Cardiac muscle cell (in vitro differentiated cells and primary cell): ENCODE results near the gene WDR37. TPM values are rescaled to one million over a fixed set of nuclear protein-coding genes. Genes with fewer than 3 reads are reported as not detected.

Experiments used
- DNase-seq, 2 donors: peaks; one replicate each; pipeline versions ENCODE4 v3.0.0 to v3.0.0-alpha.2; 2010 to 2017; ENCODE audit warnings: low read depth in 1 of 2, low spot score in 1 of 2
- H3K27ac ChIP-seq: fragments of 200-600 bp; sonication (generic); 2 replicates; pipeline ENCODE4 v1.5.1; 2016
- H3K27me3 ChIP-seq: fragments of 200-600 bp; sonication (generic); 2 replicates; pipeline ENCODE4 v1.6.0; 2016; ENCODE audit warnings: control low read depth
- H3K36me3 ChIP-seq: fragments of 200-600 bp; sonication (generic); 2 replicates; pipeline ENCODE4 v1.5.1; 2016; ENCODE audit warnings: control low read depth
- H3K4me1 ChIP-seq: fragments of 200-600 bp; sonication (generic); 2 replicates; pipeline ENCODE4 v1.8.1; 2017; ENCODE audit warnings: low read depth, mild to moderate bottlenecking, mixed run types
- H3K4me3 ChIP-seq: fragments of 200-600 bp; sonication (generic); 2 replicates; pipeline ENCODE4 v1.5.1; 2016; ENCODE audit warnings: mild to moderate bottlenecking
- H3K9me3 ChIP-seq: fragments of 200-600 bp; sonication (generic); 2 replicates; pipeline ENCODE4 v1.5.1; 2017; ENCODE audit warnings: low read depth, mild to moderate bottlenecking, control low read depth
- polyA plus RNA-seq: library from polyadenylated mRNA; unstranded; fragments of >200 nt; fragmentation: Nextera tagmentation; extraction: Ambion mirVana; gene quantifications from 2 replicates; pipeline ENCODE4 v1.2.1, GENCODE V29; 2016
- total RNA-seq: library from RNA; depleted of rRNA; stranded (reverse); fragments of >200 nt; gene quantifications from 2 replicates; pipeline ENCODE4 v1.2.3, GENCODE V29; 2016
- TF ChIP-seq, protein P1 (sequence below): IDR thresholded peaks from 2 replicates; pipeline ENCODE4 v1.5.1; 2012; ENCODE audit warnings: low read depth, mild to moderate bottlenecking, low read length

The WDR37 gene
- total and polyA plus RNA-seq, 2 experiments from 2014 or later: 13.0 to 15.7 TPM

DNA sequence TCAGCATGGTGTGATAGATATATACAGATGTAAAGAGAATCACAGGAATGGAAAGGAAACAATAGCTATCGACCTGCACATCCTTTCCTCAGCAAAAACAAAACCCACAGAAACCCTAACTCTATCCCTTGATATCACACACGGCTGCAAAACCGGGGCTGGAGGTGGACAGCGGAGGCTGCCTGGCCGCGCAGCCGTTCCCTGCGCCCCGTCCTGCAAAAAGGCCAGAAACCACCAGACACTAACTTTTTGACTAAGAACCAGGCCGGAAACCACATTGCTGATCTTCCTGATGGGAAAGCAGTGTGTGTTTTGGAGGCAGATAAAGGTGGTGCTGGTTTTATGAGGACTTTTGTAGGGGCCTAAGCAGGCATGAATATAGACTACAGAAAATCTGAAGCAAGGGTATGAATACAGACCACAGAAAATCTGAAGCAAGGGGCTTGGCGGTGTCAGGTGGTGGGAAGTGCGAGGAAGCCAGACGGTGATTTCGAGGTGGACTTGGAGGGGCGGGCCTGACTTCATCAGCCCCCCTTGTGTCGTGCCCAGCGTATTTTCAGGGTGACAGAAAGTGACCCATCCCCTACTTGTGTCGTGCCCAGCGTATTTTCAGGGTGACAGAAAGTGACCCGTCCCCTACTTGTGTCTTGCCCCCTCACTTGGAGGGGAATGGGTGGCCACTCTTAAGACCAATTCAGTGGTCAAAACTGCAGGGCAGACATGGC lies 123.3 kb downstream of the WDR37 start:
- no peaks in the 10 kb centered on the region for H3K4me1 ChIP-seq
- TF ChIP-seq, protein P1, sequence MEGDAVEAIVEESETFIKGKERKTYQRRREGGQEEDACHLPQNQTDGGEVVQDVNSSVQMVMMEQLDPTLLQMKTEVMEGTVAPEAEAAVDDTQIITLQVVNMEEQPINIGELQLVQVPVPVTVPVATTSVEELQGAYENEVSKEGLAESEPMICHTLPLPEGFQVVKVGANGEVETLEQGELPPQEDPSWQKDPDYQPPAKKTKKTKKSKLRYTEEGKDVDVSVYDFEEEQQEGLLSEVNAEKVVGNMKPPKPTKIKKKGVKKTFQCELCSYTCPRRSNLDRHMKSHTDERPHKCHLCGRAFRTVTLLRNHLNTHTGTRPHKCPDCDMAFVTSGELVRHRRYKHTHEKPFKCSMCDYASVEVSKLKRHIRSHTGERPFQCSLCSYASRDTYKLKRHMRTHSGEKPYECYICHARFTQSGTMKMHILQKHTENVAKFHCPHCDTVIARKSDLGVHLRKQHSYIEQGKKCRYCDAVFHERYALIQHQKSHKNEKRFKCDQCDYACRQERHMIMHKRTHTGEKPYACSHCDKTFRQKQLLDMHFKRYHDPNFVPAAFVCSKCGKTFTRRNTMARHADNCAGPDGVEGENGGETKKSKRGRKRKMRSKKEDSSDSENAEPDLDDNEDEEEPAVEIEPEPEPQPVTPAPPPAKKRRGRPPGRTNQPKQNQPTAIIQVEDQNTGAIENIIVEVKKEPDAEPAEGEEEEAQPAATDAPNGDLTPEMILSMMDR: no peak
- H3K36me3 ChIP-seq: no peaks in the 10 kb centered on the region
- no peaks in the 10 kb centered on the region for H3K27me3 ChIP-seq
- no peaks in the 10 kb centered on the region for H3K9me3 ChIP-seq
- DNase-seq: no peak
- no peak overlapping the region for H3K27ac ChIP-seq
- no peak overlapping the region for H3K4me3 ChIP-seq

DNA sequence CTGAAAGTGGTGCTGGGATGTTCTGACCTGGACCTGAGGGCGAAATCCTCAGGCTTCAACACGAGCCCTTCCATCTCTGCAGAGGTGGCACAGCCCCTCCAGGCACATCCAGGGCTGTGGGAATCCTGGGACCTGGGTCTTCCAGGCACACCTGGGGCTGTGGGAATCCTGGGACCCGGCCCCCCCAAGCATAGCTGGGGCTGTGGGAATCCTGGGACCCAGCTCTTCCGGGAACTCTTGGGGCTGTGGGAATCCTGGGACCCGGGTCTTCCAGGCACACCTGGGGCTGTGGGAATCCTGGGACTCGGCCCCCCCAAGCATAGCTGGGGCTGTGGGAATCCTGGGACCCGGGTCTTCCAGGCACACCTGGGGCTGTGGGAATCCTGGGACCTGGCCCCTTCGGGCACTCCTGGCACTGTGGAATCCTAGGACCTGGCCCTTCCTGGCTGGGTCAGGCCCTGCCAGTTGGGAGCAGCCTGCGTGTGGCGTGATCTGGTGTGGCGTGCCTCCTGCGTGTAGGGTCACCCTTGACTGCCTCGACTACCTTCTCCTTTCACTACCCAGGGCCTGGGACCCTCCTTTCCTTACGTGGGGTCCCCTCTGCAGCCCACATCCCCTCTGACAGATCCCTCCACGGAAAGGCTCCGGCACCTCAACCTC lies 124.0 kb downstream of the WDR37 start:
- DNase-seq: no peak
- H3K27me3 ChIP-seq: no peaks in the 10 kb centered on the region
- no peak overlapping the region for H3K27ac ChIP-seq
- H3K9me3 ChIP-seq: no peaks in the 10 kb centered on the region
- H3K4me1 ChIP-seq: no peaks in the 10 kb centered on the region
- H3K4me3 ChIP-seq: no peak overlapping the region
- H3K36me3 ChIP-seq: no peaks in the 10 kb centered on the region
- TF ChIP-seq, protein P1: no peak

DNA sequence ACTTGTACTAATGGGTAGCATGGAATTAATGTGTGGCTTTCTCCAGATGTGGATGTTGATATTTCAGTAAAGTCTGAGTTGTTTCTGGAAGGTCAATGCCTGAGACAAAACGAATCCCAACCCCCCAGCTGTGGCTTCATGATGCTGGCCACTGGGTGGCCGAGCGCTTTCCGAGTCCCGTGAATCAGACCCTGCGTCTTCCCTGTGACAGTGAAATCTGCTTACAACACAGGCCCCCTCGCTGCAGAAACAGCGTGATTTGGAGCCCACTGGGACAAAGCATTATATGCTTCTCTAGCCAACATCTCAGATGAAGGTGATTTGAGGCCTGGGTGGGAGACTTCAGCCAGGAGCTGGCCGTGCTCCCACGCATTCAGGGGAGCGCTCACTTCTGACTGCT lies 124.7 kb downstream of the WDR37 start:
- no peak overlapping the region for H3K4me3 ChIP-seq
- TF ChIP-seq, protein P1: no peak
- H3K4me1 ChIP-seq: no peaks in the 10 kb centered on the region
- no peak overlapping the region for H3K27ac ChIP-seq
- no peaks in the 10 kb centered on the region for H3K27me3 ChIP-seq
- H3K9me3 ChIP-seq: no peaks in the 10 kb centered on the region
- no peaks in the 10 kb centered on the region for H3K36me3 ChIP-seq
- no peak for DNase-seq

Other genes with a start within 250 kb of the WDR37 start
- 35.3 and 36.2 TPM in 2 replicates for gene LARP4B, start 124.7 kb upstream of the WDR37 start, total RNA-seq
- 23.4 and 43.2 TPM in 2 replicates for gene LARP4B, start 124.7 kb upstream of the WDR37 start, polyA plus RNA-seq
- gene GTPBP4, start 68.0 kb upstream of the WDR37 start, total RNA-seq: 34.4 and 49.7 TPM in 2 replicates
- gene GTPBP4, start 68.0 kb upstream of the WDR37 start, polyA plus RNA-seq: 42.1 and 51.2 TPM in 2 replicates
- gene IDI2, start 30.5 kb upstream of the WDR37 start, total RNA-seq: not detected in 2 replicates
- 0.20 TPM in 1 of 2 replicates, not detected in the other for gene IDI2, start 30.5 kb upstream of the WDR37 start, polyA plus RNA-seq
- 39.1 and 95.8 TPM in 2 replicates for gene IDI1, start 7.3 kb upstream of the WDR37 start, total RNA-seq
- gene IDI1, start 7.3 kb upstream of the WDR37 start, polyA plus RNA-seq: 73.8 and 182 TPM in 2 replicates